GM10847 (cell line): ENCODE measurements around the gene ADGRA1.

Experiments
- POLR2A ChIP-seq: IDR thresholded peaks from 2 replicates; pipeline ENCODE4 v1.6.1; 2011; ENCODE audit not compliant: insufficient read length; ENCODE audit errors: extremely low read depth

The ADGRA1 gene

GRCh38 chr10:133107442-133107841, 19.7 kb downstream of the ADGRA1 start:
- no peak for TF ChIP-seq POLR2A

- TF ChIP-seq POLR2A = no peak
Observed at GRCh38 chr10:133109711-133110110, 22.0 kb downstream of the ADGRA1 start.

GRCh38 chr10:133110133-133110532, 22.4 kb downstream of the ADGRA1 start:
- TF ChIP-seq POLR2A = no peak

GRCh38 chr10:133110609-133111275, 23.0 kb downstream of the ADGRA1 start:
- no peak for TF ChIP-seq POLR2A

GRCh38 chr10:133113146-133113830, 25.6 kb downstream of the ADGRA1 start:
- TF ChIP-seq POLR2A = no peak

- no peak for TF ChIP-seq POLR2A
Observed at GRCh38 chr10:133113847-133114246, 26.1 kb downstream of the ADGRA1 start.

- TF ChIP-seq POLR2A = no peak
Observed at GRCh38 chr10:133114251-133114650, 26.5 kb downstream of the ADGRA1 start.

- no peak for TF ChIP-seq POLR2A
Observed at GRCh38 chr10:133114726-133115452, 27.2 kb downstream of the ADGRA1 start.

GRCh38 chr10:133115453-133115842, 27.7 kb downstream of the ADGRA1 start:
- TF ChIP-seq POLR2A = no peak

- TF ChIP-seq POLR2A = no peak
Observed at GRCh38 chr10:133115976-133116375, 28.3 kb downstream of the ADGRA1 start.

GRCh38 chr10:133116455-133116854, 28.7 kb downstream of the ADGRA1 start:
- no peak for TF ChIP-seq POLR2A

- TF ChIP-seq POLR2A = no peak
Observed at GRCh38 chr10:133117036-133117687, 29.4 kb downstream of the ADGRA1 start.

- TF ChIP-seq POLR2A = no peak
Observed at GRCh38 chr10:133117688-133118071, 30.0 kb downstream of the ADGRA1 start.

- TF ChIP-seq POLR2A = no peak
Observed at GRCh38 chr10:133121479-133121878, 33.8 kb downstream of the ADGRA1 start.

GRCh38 chr10:133122171-133122935, 34.6 kb downstream of the ADGRA1 start:
- TF ChIP-seq POLR2A = no peak
